Ishikawa (cell line): ENCODE measurements around the gene SLC25A19.

Experiments used
- CREB1 ChIP-seq: IDR thresholded peaks from 2 replicates; pipeline ENCODE4 v1.6.1; 2012; ENCODE audit warnings: low read depth
- EGR1 ChIP-seq: IDR thresholded peaks from 2 replicates; pipeline ENCODE4 v1.6.1; 2012
- EP300 ChIP-seq: IDR thresholded peaks from 2 replicates; pipeline ENCODE4 v1.6.1; 2012; ENCODE audit warnings: borderline replicate concordance
- MAX ChIP-seq: IDR thresholded peaks from 2 replicates; pipeline ENCODE4 v1.6.1; 2012
- RAD21 ChIP-seq: IDR thresholded peaks from 2 replicates; pipeline ENCODE4 v1.6.1; 2012; ENCODE audit warnings: low read depth
- REST ChIP-seq: IDR thresholded peaks from 2 replicates; pipeline ENCODE4 v1.6.1; 2012; ENCODE audit warnings: low read depth, mild to moderate bottlenecking
- TAF1 ChIP-seq: IDR thresholded peaks from 2 replicates; pipeline ENCODE4 v1.6.1; 2012; ENCODE audit warnings: low read depth, mild to moderate bottlenecking
- USF1 ChIP-seq: IDR thresholded peaks from 2 replicates; pipeline ENCODE4 v1.6.1; 2012
- YY1 ChIP-seq: IDR thresholded peaks from 2 replicates; pipeline ENCODE4 v1.6.1; 2012; ENCODE audit warnings: low read depth

GRCh38 chr17:75277664-75278071, 11.6 kb downstream of the SLC25A19 start:
- TF ChIP-seq TAF1 = no peak
- TF ChIP-seq CREB1 = no peak
- no peak for TF ChIP-seq EP300
- TF ChIP-seq MAX = no peak
- TF ChIP-seq RAD21 = no peak
- TF ChIP-seq EGR1 = no peak
- no peak for TF ChIP-seq YY1
- TF ChIP-seq USF1 = no peak
- TF ChIP-seq REST = no peak
